GM12878 (cell line): ENCODE data around the gene ACTL10. TPM values are rescaled to one million over a fixed set of nuclear protein-coding genes. Genes with fewer than 3 reads are reported as not detected.

Experiments used
- ZNF592 ChIP-seq: fragments of 450-650 bp; IDR thresholded peaks from 2 replicates; pipeline ENCODE4 v1.6.1; 2017; ENCODE audit warnings: mild to moderate bottlenecking, moderate library complexity
- polyA plus RNA-seq, 11 experiments: library from polyadenylated mRNA; depleted of rRNA in 4 of 11; unstranded in 6 of 11; stranded (reverse) in 5 of 11; fragments of >200 nt; fragmentation: Nextera tagmentation in 4 of 11; fragmentation: Illumina TruSeq in 1 of 11; extraction: Ambion mirVana in 4 of 11; extraction: Trizol in 1 of 11; gene quantifications; 1 replicate in 1 of 11; 2 replicates in 10 of 11; pipeline versions ENCODE4 v1.2.1 to v1.2.3, GENCODE V29; 2011 to 2016; ENCODE audit warnings: inconsistent platforms in 2 of 11, missing spikeins in 2 of 11, low read depth in 1 of 11
- total RNA-seq, 4 experiments: library from RNA; depleted of rRNA in 3 of 4; stranded (reverse); fragments of >200 nt in 3 of 4; fragmentation: Illumina TruSeq in 1 of 4; extraction: Trizol in 1 of 4; gene quantifications; 2 replicates each; pipeline versions ENCODE4 v1.2.1 to v1.2.3, GENCODE V29; 2013 to 2021
- TF ChIP-seq, protein P1 (sequence below): IDR thresholded peaks from 2 replicates; pipeline ENCODE4 v1.6.1; 2011; ENCODE audit warnings: borderline replicate concordance, low read depth, mild to moderate bottlenecking, moderate library complexity, low read length; ENCODE audit not compliant: insufficient read depth, poor library complexity, severe bottlenecking

ACTL10 gene
- total and polyA plus RNA-seq, 10 of the 15 experiments (the other 5 are each of a cell fraction or from before 2014, with no cell fraction given) = 0.12 to 5.0 (median 0.89) TPM

DNA sequence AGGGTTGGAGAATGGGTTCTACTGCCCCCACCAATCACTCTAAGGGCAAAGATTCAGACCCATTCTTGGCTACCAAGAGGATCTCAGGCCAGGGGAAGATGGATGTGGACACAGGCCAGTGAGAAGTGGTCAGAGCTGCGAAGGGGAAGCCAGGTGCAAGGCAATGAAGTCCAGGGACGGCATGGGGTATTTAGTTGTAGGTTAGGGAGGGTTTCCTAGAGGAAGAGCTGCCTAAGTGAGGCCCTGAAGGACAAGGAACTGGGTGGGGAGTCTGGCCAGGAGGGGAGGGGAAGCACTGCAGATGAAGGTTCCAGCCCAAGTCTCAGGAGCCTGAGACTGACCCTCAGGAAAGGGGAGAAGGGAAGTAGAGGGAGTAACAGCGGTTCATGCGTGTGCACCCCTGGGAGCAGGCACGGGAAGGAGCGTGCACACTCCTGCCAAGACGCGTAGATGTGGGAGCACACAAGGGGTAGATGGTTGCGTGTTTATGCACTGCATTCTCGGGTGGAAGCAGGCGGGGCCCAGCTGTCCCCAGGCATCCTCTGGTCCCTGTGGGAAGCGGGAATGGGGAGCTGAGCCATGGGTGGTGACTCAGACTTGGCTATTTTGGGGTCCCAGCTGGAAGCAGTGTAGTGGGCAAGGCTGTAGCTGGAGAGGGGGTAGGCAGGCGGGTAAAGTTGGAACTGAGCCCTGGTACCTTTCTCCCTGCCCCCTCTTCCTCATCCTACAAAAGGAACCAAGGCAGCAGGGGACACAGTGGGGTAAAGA, 3.3 kb downstream of the ACTL10 start (continued):
- TF ChIP-seq ZNF592 = no peak
- TF ChIP-seq, protein P1, sequence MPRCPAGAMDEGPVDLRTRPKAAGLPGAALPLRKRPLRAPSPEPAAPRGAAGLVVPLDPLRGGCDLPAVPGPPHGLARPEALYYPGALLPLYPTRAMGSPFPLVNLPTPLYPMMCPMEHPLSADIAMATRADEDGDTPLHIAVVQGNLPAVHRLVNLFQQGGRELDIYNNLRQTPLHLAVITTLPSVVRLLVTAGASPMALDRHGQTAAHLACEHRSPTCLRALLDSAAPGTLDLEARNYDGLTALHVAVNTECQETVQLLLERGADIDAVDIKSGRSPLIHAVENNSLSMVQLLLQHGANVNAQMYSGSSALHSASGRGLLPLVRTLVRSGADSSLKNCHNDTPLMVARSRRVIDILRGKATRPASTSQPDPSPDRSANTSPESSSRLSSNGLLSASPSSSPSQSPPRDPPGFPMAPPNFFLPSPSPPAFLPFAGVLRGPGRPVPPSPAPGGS = no peak
